Kidney epithelial cell (primary cell): Measurements from ENCODE around the gene ORC1. TPM values are rescaled to one million over a fixed set of nuclear protein-coding genes. Genes with fewer than 3 reads are reported as not detected.

Experiments used
- DNase-seq: peaks from one replicate; pipeline ENCODE4 v3.0.0-alpha.2; 2010; ENCODE audit warnings: low read depth
- H3K27me3 ChIP-seq: 2 replicates; pipeline ENCODE4 v1.6.0; 2011; ENCODE audit warnings: low read length; ENCODE audit not compliant: control insufficient read depth, insufficient read depth
- H3K36me3 ChIP-seq: 2 replicates; pipeline ENCODE4 v1.5.1; 2011; ENCODE audit warnings: low read length; ENCODE audit not compliant: control insufficient read depth, insufficient read depth
- H3K4me3 ChIP-seq: 2 replicates; pipeline ENCODE4 v1.5.1; 2011; ENCODE audit warnings: low read depth, mild to moderate bottlenecking, control low read depth, low read length
- total RNA-seq: library from RNA; depleted of rRNA; stranded (reverse); fragments of >200 nt; gene quantifications from 2 replicates; pipeline ENCODE4 v1.2.3, GENCODE V29; 2015
- TF ChIP-seq, protein P1 (sequence below): IDR thresholded peaks from 2 replicates; pipeline ENCODE4 v1.5.1; 2011; ENCODE audit warnings: mild to moderate bottlenecking, moderate library complexity, low read length, control low read depth, inconsistent platforms; ENCODE audit not compliant: insufficient read depth, poor library complexity, severe bottlenecking

ORC1 gene
- total RNA-seq, 1 donor from 2014 or later: 2.7 TPM

GRCh38 chr1:52358851-52359497, 45.2 kb downstream of the ORC1 start:
- TF ChIP-seq, protein P1, sequence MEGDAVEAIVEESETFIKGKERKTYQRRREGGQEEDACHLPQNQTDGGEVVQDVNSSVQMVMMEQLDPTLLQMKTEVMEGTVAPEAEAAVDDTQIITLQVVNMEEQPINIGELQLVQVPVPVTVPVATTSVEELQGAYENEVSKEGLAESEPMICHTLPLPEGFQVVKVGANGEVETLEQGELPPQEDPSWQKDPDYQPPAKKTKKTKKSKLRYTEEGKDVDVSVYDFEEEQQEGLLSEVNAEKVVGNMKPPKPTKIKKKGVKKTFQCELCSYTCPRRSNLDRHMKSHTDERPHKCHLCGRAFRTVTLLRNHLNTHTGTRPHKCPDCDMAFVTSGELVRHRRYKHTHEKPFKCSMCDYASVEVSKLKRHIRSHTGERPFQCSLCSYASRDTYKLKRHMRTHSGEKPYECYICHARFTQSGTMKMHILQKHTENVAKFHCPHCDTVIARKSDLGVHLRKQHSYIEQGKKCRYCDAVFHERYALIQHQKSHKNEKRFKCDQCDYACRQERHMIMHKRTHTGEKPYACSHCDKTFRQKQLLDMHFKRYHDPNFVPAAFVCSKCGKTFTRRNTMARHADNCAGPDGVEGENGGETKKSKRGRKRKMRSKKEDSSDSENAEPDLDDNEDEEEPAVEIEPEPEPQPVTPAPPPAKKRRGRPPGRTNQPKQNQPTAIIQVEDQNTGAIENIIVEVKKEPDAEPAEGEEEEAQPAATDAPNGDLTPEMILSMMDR: no peak
- no peaks in the 10 kb centered on the region for H3K27me3 ChIP-seq
- DNase-seq: no peak
- peaks cover 16% of the 10 kb centered on the region for H3K36me3 ChIP-seq
- no peak overlapping the region for H3K4me3 ChIP-seq

- TF ChIP-seq, protein P1: no peak
- H3K36me3 ChIP-seq: peaks cover 14% of the 10 kb centered on the region
- no peaks in the 10 kb centered on the region for H3K27me3 ChIP-seq
- no peak overlapping the region for H3K4me3 ChIP-seq
- DNase-seq: no peak
Measured at GRCh38 chr1:52357397-52357796, 46.8 kb downstream of the ORC1 start.

GRCh38 chr1:52356818-52357355, 47.3 kb downstream of the ORC1 start:
- Histone ChIP-seq H3K4me3 (no peak overlapping the region), H3K27me3 (no peaks in the 10 kb centered on the region), H3K36me3 (peaks cover 12% of the 10 kb centered on the region)
- TF ChIP-seq, protein P1: no peak
- DNase-seq: no peak

DNA sequence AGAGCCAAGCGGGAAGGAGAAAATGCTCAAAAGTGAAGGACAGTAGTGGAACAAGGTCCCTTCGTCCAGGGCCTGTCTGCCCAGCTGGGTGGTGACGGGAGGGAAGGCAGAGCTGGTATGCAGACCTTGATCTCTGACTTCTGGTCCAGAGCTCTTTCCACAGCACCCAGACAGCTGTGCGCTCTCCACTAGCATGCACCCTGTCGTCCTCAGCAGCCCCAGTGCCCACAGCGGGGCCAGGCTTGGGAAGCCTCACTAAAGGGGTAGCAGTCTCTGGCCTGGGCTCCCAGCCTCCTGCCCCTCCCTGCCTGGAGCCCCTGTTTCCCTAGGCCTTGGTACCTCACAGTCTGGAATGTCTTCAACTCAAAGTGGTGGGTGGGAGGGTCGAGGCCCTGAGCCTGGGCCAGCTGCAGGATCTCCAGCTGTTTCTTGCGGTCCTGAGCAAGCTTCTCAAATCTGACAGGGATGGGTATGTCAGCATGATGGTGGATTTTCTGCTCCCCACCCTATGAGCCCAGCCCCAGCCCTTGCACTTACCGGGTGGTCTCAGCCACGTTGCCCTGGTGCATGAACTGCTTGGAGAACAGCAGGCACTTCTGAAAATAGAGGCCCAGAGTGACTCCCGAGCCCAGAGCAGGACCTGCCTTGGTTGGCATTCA, 48.2 kb downstream of the ORC1 start:
- no peaks in the 10 kb centered on the region for H3K27me3 ChIP-seq
- no peak overlapping the region for H3K4me3 ChIP-seq
- TF ChIP-seq, protein P1: no peak
- no peak for DNase-seq
- H3K36me3 ChIP-seq: peaks cover 12% of the 10 kb centered on the region

GRCh38 chr1:52355436-52355835, 48.8 kb downstream of the ORC1 start:
- DNase-seq: no peak
- H3K36me3 ChIP-seq: peaks cover 12% of the 10 kb centered on the region
- no peaks in the 10 kb centered on the region for H3K27me3 ChIP-seq
- TF ChIP-seq, protein P1: no peak
- H3K4me3 ChIP-seq: no peak overlapping the region

GRCh38 chr1:52352690-52353089, 51.5 kb downstream of the ORC1 start:
- TF ChIP-seq, protein P1: no peak
- DNase-seq: no peak
- peaks cover 4% of the 10 kb centered on the region for H3K36me3 ChIP-seq

More at GRCh38 chr1:52352690-52353089, 51.5 kb downstream of the ORC1 start:
- Histone ChIP-seq H3K27me3 (no peaks in the 10 kb centered on the region), H3K4me3 (no peak overlapping the region)
